Esophagus (tissue), 2 donors: ENCODE measurements around the gene TRIP4. TPM values are rescaled to one million over a fixed set of nuclear protein-coding genes. Genes with fewer than 3 reads are reported as not detected.
A peak's percentile ranks its signal among the peaks of the same experiment; 100 is the strongest.

Experiments used
- H3K27ac ChIP-seq, 2 donors: one replicate each; pipeline ENCODE4 v1.5.1; 2013; ENCODE audit warnings: low read depth in 2 of 2, mild to moderate bottlenecking in 2 of 2, inconsistent platforms in 1 of 2, low read length in 1 of 2, moderate library complexity in 1 of 2
- H3K27me3 ChIP-seq, 2 donors: one replicate each; pipeline ENCODE4 v1.6.1; 2013; ENCODE audit warnings: low read length in 2 of 2, control low read depth in 1 of 2, mild to moderate bottlenecking in 1 of 2; ENCODE audit not compliant: insufficient read depth in 2 of 2, control insufficient read depth in 1 of 2
- H3K36me3 ChIP-seq, 2 donors: one replicate each; pipeline ENCODE4 v1.6.1; 2013; ENCODE audit warnings: low read length in 1 of 2; ENCODE audit not compliant: control insufficient read depth in 2 of 2, insufficient read depth in 2 of 2
- H3K4me1 ChIP-seq, 2 donors: one replicate each; pipeline ENCODE4 v1.6.1; 2013; ENCODE audit warnings: low read length in 1 of 2; ENCODE audit not compliant: control insufficient read depth in 2 of 2, insufficient read depth in 2 of 2
- H3K4me3 ChIP-seq, 2 donors: one replicate each; pipeline ENCODE4 v1.5.1; 2013; ENCODE audit warnings: low read length in 2 of 2, mild to moderate bottlenecking in 2 of 2, low read depth in 1 of 2, moderate library complexity in 1 of 2
- H3K9me3 ChIP-seq, 2 donors: one replicate each; pipeline ENCODE4 v1.6.1; 2013; ENCODE audit warnings: mild to moderate bottlenecking in 2 of 2, low read depth in 1 of 2, low read length in 1 of 2, moderate library complexity in 1 of 2; ENCODE audit not compliant: control insufficient read depth in 2 of 2, insufficient read depth in 1 of 2
- WGBS, 2 donors: extraction: QIAGEN DNeasy Blood & Tissue Kit; methylation state at CpG; one replicate each; pipeline ENCODE4 v1.1.7; 2013; 5-methylcytosine and 5-hydroxymethylcytosine counted together
- polyA plus RNA-seq, 2 donors: library from polyadenylated mRNA; stranded (reverse); fragments of 200-250 nt; gene quantifications; one replicate each; pipeline ENCODE4 v1.2.3, GENCODE V29; 2013
- donor health status: healthy with polysubstance abuse.
- donor health status: Bipolar disorder and iron deficiency.

The TRIP4 gene
- polyA plus RNA-seq, 2 donors: 14.7 to 19.2 TPM

DNA sequence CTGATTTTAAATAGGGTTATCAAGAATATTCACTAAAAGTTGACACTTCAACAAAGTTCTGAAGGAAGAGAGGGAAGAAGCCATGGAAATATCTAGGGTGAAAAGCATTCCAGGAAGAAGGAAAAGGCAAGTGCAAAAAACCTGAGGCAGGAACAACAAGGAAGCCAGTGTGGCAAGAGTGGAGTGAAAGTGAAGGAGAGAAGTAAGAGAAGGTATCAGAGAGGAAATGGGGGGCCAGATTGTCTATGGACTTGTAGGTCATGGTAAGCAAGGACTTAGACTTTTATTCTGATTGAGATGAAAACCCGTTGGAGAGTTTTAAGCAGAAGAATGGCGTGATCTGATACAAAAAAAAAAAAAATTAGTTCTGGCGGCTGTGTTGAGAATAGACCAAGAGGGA lies 54.2 kb downstream of the TRIP4 start:
- Histone ChIP-seq H3K4me1 (no peaks in the 10 kb centered on the region), H3K36me3 (no peaks in the 10 kb centered on the region), H3K27me3 (no peaks in the 10 kb centered on the region), H3K4me3 (no peak overlapping the region), H3K27ac (no peak overlapping the region), H3K9me3 (no peaks in the 10 kb centered on the region)
- 94 to 96% methylated on average over 3 of the region's 3 CpGs for WGBS, 2 donors

DNA sequence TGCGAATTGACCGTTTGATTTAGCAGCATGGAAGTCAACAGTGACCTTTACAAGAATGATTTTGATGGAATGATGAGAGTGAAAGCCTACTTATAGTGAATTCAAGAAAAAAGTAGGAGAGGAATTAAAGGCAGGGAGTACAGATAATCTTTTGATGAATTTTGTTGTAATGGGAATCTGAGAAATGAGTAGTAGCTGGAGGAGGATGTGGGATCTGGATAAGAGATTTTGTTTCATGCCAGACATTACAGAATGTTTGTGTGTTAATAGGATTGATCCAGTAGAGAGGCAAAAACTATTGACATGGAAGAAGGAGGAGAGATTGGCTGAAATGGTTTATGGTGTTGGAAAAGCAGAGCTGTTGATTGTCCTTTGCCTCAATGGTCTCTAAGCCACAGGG lies 55.4 kb downstream of the TRIP4 start:
- WGBS, 2 donors: 84 to 93% methylated on average over 2 of the region's 2 CpGs
- Histone ChIP-seq H3K9me3 (no peaks in the 10 kb centered on the region), H3K27ac (no peak overlapping the region), H3K36me3 (no peaks in the 10 kb centered on the region), H3K4me1 (no peaks in the 10 kb centered on the region), H3K27me3 (no peaks in the 10 kb centered on the region), H3K4me3 (no peak overlapping the region)

DNA sequence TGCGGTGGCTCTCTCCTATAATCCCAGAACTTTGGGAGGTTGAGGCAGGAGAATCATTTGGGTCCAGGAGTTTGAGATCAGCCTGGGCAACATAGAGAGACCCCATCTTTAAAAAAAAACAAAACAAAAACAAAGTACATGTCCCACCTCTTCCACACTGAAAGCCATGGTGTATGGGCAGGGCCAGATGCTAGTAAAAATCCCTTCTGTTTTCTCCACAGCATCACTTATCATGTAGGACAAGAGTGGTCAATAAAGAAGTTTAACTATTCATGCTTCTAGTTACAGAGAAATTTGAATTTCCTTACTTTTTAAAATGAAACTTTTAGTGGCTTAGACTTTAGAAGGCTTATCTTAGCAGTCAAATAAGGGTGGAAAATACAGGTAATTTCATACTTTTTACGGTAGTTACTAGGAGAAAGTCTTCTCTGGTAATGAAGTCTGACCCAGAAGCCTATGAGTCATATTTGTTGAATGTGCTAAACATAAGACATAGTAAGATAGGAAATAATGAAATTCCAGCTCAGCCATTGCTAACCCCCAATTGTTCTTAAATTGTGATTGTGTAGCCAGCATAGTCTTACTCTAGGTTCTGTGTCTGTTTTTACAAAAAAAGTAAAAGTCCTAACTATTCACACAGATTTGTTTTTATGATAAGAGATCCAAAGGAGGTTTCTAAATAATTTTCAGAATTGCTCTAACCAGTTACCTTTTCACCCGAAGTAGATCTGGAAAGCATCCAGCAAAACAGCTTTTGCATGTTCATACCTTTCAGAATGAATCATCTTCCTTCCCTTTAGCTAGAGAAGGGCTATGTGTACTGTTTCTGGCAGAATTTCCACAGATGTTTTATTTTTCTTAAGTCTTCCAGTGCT lies 56.3 kb downstream of the TRIP4 start:
- 49 to 52% methylated on average over 3 of the region's 3 CpGs for WGBS, 2 donors
- Histone ChIP-seq H3K4me3 (no peak overlapping the region), H3K4me1 (no peaks in the 10 kb centered on the region), H3K27me3 (no peaks in the 10 kb centered on the region), H3K36me3 (peaks cover 0 to 3% of the 10 kb centered on the region in 2 donors), H3K27ac (peak overlapping the region in 1 of 2 donors; percentile 65), H3K9me3 (no peaks in the 10 kb centered on the region)

DNA sequence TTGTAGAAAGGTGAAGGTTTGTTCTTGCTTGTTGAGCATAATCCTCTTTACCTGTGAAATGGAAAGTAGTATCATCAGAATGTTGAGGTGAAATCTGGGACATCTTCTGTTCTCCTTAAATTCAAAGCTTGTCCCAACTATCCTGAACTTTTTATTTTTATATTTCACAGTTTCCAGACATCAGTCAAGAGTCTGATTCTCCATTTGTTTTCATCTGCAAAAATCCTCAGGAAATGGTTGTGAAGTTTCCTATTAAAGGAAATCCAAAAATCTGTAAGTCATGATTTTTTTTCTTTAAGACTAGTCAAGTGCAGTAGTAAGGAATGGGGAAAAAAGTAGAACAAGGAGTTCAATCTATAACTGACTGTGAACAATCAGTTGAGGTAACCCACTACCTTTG lies 57.2 kb downstream of the TRIP4 start:
- H3K9me3 ChIP-seq: no peaks in the 10 kb centered on the region
- no peak overlapping the region for H3K4me3 ChIP-seq
- H3K27ac ChIP-seq: no peak overlapping the region
- H3K27me3 ChIP-seq: no peaks in the 10 kb centered on the region
- H3K36me3 ChIP-seq: peaks cover 0 to 3% of the 10 kb centered on the region in 2 donors
- no peaks in the 10 kb centered on the region for H3K4me1 ChIP-seq

DNA sequence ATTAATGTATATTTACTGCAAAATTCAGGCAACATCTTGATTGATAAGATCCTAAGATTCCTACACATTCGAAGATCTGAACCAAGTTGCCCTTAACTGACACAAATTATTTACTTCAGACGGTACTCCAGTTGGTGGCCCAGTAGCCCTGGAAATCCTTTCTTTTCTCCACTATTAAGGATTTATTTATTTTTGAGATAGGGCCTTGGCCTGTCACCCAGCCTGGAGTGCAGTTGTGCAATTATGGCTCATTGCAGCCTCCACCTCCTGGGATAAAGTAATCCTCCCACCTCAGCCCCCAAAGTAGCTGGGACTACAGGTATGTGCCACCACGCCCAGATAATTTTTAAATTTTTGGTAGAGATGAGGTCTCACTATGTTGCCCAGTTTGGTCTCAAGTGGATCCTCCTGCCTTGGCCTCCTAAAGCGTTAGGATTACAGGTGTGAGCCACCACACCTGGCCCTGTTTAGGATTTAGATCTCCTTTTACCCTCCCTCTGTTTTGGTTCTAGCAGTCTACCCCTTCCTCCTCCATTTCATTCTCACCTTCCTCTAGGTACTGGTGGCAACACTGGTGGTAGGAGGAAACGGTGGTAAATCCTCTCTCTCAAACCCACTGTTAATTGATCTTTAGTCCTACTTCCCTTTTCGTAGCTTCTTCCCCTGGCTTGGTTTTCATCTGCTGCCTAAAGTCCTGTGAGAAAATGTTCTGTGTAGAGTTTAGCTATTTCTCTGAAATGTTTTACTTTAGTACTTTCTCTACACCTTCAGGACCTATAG lies 60.1 kb downstream of the TRIP4 start:
- Histone ChIP-seq H3K9me3 (no peaks in the 10 kb centered on the region), H3K36me3 (peaks cover 0 to 3% of the 10 kb centered on the region in 2 donors)

DNA sequence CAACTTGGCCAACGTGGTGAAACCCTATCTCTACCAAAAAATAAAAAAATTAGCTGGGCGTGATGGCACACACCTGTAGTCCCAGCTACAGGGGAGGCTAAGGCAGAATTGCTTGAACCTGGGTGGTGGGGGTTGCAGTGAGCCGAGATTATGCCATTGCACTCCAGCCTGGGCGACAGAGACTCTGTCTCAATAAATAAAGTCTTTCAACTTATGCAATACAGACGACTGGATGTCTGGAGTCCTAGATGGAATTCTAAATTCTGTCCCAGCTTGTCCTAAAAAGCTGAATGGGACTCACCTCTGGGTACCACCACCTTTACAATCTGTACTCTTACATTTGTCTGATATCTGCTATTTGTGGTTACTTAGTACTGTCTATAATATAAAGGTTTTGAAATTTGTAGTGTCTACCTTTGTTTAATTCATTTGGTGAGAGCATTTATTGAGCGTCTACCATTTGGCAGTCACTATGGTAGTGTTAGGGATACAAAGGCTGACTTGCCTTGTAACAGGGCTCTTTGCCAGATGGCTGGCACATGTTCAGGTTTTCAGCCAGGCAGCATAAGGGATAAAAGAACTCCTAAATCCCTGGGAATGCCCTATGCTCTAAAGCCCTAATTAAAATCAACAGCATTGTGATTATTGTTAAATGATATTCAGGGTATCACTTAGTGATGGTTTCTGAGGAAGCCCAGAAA lies 65.5 kb downstream of the TRIP4 start:
- no peaks in the 10 kb centered on the region for H3K9me3 ChIP-seq
- no peaks in the 10 kb centered on the region for H3K27me3 ChIP-seq
- WGBS, 2 donors: 51 to 60% methylated on average over 6 of the region's 6 CpGs
- no peak overlapping the region for H3K4me3 ChIP-seq
- no peaks in the 10 kb centered on the region for H3K4me1 ChIP-seq
- no peak overlapping the region for H3K27ac ChIP-seq
- H3K36me3 ChIP-seq: peaks cover 0 to 3% of the 10 kb centered on the region in 2 donors

More for the DNA sequence above, 60.1 kb downstream of the TRIP4 start:
- WGBS, 2 donors: 92 to 93% methylated on average over 6 of the region's 6 CpGs
- Histone ChIP-seq H3K4me1 (no peaks in the 10 kb centered on the region), H3K27ac (no peak overlapping the region), H3K27me3 (no peaks in the 10 kb centered on the region), H3K4me3 (no peak overlapping the region)

DNA sequence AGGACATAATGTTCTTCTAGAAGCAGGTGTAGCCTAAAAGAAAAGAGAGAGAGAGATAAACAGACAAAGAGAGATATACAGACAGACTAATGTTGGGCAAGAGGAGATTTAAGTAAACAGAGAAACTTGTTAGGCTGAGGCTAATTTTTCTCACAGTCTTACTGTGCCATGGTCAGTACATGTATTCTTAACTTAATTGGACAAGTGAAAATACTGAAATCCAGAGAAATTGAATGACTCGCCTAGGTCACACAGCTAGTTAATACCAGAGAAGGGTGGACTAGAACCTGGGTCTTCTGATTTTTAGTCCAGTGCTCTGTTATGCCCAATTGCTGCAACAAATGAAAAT lies 66.0 kb downstream of the TRIP4 start:
- Histone ChIP-seq H3K27me3 (no peaks in the 10 kb centered on the region), H3K4me1 (no peaks in the 10 kb centered on the region), H3K27ac (no peak overlapping the region), H3K36me3 (no peaks in the 10 kb centered on the region), H3K4me3 (no peak overlapping the region), H3K9me3 (no peaks in the 10 kb centered on the region)
- WGBS, 2 donors: 87 to 92% methylated on average over 1 of the region's 1 CpG

DNA sequence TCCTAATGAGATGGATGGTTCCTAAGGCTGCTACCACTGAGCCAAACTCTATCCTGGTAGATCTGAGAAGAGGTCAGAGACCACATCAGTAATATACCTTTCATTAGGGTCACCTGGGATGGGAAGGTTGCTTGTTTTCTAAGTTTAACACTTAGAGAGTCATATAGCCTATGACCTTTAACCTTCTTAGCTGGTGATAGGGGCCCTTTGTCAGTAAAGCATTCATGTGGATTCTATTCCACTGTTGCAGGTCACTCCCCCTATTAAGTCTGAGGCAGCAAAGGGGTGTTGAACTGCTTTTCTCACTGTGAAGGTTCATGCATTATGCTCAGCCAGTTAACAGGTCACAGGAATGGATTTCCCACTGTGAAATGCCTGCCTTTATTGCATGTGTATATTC lies 66.6 kb downstream of the TRIP4 start:
- H3K9me3 ChIP-seq: no peaks in the 10 kb centered on the region
- no peaks in the 10 kb centered on the region for H3K36me3 ChIP-seq
- H3K27me3 ChIP-seq: no peaks in the 10 kb centered on the region
- H3K4me3 ChIP-seq: no peak overlapping the region
- no peak overlapping the region for H3K27ac ChIP-seq
- no peaks in the 10 kb centered on the region for H3K4me1 ChIP-seq

DNA sequence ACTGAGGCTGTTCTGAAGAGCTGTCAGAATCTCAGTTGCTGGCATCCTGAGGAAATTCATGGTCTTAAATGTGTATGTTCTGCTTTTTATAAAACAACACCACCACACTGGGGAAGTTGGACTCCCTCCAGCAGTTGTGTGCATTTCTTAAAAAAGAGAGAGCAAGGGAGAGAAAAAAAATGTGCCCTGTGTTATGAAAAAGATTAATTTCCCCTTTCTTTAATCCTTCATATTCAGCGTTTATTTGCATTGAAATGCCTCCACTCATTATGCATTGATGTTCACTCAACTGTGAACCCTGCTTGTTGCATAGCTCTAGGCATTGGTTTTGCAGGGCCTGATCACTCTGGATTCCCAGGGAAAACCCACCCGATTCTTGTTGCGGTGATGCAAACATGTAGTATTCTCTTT lies 68.3 kb downstream of the TRIP4 start:
- H3K36me3 ChIP-seq: no peaks in the 10 kb centered on the region
- no peaks in the 10 kb centered on the region for H3K27me3 ChIP-seq
- no peak overlapping the region for H3K27ac ChIP-seq
- WGBS, 2 donors: 30 to 49% methylated on average over 3 of the region's 3 CpGs
- no peak overlapping the region for H3K4me3 ChIP-seq
- H3K9me3 ChIP-seq: no peaks in the 10 kb centered on the region
- no peaks in the 10 kb centered on the region for H3K4me1 ChIP-seq
